B cell (primary cell): Measurements from ENCODE around the gene THSD7A.

ENCODE experiments used
- EZH2 ChIP-seq: IDR thresholded peaks from 2 replicates; pipeline ENCODE4 v1.6.1; 2012; ENCODE audit warnings: borderline replicate concordance, low read depth, mild to moderate bottlenecking, moderate library complexity, low read length; ENCODE audit not compliant: insufficient read depth, poor library complexity, severe bottlenecking
- TF ChIP-seq, protein P1 (sequence below): fragments of 200-600 bp; IDR thresholded peaks from one replicate; pipeline ENCODE4 v1.8.0; 2022; ENCODE audit warnings: antibody characterized with exemption, mild to moderate bottlenecking

DNA sequence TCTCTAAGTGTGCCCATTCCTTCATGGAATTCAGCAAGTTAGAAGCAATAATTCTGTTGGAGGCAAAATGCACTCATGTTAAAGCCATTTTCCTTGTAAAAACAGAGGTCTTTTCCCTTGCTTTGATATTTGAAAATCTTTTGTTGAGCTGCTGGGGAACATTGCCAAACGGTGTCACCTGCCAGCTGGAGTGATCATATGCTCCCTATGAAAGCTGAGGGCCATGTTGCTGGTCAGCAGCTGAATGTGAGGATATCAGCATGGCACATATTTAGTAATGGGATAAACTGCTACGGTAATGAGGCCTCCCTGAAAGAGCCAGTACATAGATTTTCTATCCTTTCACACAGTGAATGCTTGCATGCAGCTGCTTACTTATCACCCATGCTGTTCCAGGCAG lies 224.3 kb downstream of the THSD7A start:
- TF ChIP-seq, protein P1, sequence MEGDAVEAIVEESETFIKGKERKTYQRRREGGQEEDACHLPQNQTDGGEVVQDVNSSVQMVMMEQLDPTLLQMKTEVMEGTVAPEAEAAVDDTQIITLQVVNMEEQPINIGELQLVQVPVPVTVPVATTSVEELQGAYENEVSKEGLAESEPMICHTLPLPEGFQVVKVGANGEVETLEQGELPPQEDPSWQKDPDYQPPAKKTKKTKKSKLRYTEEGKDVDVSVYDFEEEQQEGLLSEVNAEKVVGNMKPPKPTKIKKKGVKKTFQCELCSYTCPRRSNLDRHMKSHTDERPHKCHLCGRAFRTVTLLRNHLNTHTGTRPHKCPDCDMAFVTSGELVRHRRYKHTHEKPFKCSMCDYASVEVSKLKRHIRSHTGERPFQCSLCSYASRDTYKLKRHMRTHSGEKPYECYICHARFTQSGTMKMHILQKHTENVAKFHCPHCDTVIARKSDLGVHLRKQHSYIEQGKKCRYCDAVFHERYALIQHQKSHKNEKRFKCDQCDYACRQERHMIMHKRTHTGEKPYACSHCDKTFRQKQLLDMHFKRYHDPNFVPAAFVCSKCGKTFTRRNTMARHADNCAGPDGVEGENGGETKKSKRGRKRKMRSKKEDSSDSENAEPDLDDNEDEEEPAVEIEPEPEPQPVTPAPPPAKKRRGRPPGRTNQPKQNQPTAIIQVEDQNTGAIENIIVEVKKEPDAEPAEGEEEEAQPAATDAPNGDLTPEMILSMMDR, result no peak
- TF ChIP-seq EZH2, result no peak
